Right atrium auricular region (tissue), 2 donors: ENCODE results near the gene REV3L. TPM values are rescaled to one million over a fixed set of nuclear protein-coding genes. Genes with fewer than 3 reads are reported as not detected.

ENCODE experiments used
- DNase-seq: peaks from one replicate; pipeline ENCODE4 v3.0.0-alpha.2; 2019; ENCODE audit warnings: low spot score
- H3K27ac ChIP-seq, 2 donors: fragments of 200-600 bp; sonication (generic); 1 replicate in 1 of 2; 2 replicates in 1 of 2; pipeline ENCODE4 v1.5.1; 2016 to 2019
- H3K27me3 ChIP-seq, 2 donors: fragments of 200-600 bp; sonication (generic); one replicate each; pipeline versions ENCODE4 v1.5.1 to v1.6.0; 2017 to 2019
- H3K36me3 ChIP-seq: fragments of 200-600 bp; sonication (generic); one replicate; pipeline ENCODE4 v1.5.1; 2016
- H3K4me1 ChIP-seq, 2 donors: fragments of 200-600 bp; sonication (generic); one replicate each; pipeline versions ENCODE4 v1.5.1 to v1.6.0; 2017 to 2019
- H3K4me3 ChIP-seq, 2 donors: fragments of 200-600 bp; sonication (generic); 1 replicate in 1 of 2; 2 replicates in 1 of 2; pipeline ENCODE4 v1.5.1; 2017 to 2019; ENCODE audit warnings: mild to moderate bottlenecking in 1 of 2, moderate library complexity in 1 of 2
- H3K9me3 ChIP-seq, 2 donors: fragments of 200-600 bp; sonication (generic); one replicate each; pipeline ENCODE4 v1.5.1; 2019
- CTCF ChIP-seq, 2 donors: fragments of 200-600 bp; sonication (generic); IDR thresholded peaks; one replicate each; pipeline ENCODE4 v1.5.1; 2019; ENCODE audit warnings: antibody characterized with exemption in 2 of 2
- total RNA-seq, 2 donors: library from RNA; depleted of rRNA; stranded (reverse); fragments of >200 nt; gene quantifications; one replicate each; pipeline ENCODE4 v1.1.0, GENCODE V29; 2016

REV3L gene
- total RNA-seq, 2 donors from 2014 or later: 14.5 to 34.2 TPM

- H3K9me3 ChIP-seq: no peaks in the 10 kb centered on the region
- H3K4me3 ChIP-seq: no peak overlapping the region
- no peak for DNase-seq
- no peak overlapping the region for H3K27ac ChIP-seq
- no peak for TF ChIP-seq CTCF (IDR thresholded peaks at IDR 0.05)
- peaks cover 22% of the 10 kb centered on the region for H3K36me3 ChIP-seq
- no peaks in the 10 kb centered on the region for H3K4me1 ChIP-seq
- H3K27me3 ChIP-seq: no peaks in the 10 kb centered on the region
These were observed 72.6 kb downstream of the REV3L start for GRCh38 chr6:111410371-111410770.

DNA sequence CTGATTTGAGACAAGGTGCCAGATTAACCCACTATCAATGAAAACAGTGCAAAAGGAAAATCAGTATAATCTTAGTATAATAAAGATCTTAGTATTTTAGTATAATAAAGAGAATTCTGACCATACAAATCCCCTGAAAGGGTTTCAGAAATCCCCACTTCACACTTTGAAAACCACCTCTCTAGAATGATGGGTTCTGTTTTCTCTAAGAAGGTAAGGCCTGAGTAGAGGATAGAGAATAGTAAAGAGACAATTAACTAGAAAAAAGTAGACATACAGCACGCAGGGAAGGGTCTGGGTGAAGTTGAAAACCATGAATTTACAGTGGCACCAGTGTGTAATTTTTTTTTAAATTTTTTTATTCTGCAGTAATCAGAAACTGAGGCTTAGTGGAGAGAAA, 73.6 kb downstream of the REV3L start:
- no peak for TF ChIP-seq CTCF (IDR thresholded peaks at IDR 0.05)
- peaks cover 27% of the 10 kb centered on the region for H3K36me3 ChIP-seq
- no peak overlapping the region for H3K4me3 ChIP-seq
- no peaks in the 10 kb centered on the region for H3K9me3 ChIP-seq
- H3K27ac ChIP-seq: no peak overlapping the region
- H3K4me1 ChIP-seq: no peaks in the 10 kb centered on the region
- no peaks in the 10 kb centered on the region for H3K27me3 ChIP-seq
- no peak for DNase-seq

DNA sequence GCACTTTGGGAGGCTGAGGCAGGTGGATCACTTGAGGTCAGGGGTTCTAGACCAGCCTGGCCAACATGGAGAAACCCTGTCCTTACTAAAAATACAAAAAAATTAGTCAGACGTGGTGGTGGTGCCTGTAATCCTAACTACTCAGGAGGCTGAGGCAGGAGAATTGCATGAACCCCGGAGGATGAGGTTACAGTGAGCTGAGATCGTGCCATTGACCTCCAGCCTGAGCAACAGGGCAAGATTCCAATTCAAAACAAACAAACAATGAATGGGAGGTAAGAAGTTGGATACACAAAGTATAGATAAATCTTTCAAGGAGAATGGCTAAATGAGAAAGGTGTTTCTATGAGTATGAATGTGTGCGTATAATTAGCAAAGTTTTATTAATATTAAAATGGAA, 75.3 kb downstream of the REV3L start:
- TF ChIP-seq CTCF (IDR thresholded peaks at IDR 0.05): no peak
- Histone ChIP-seq H3K9me3 (peaks cover 0 to 5% of the 10 kb centered on the region in 2 donors), H3K4me3 (no peak overlapping the region), H3K27ac (no peak overlapping the region), H3K36me3 (peaks cover 40% of the 10 kb centered on the region), H3K4me1 (no peaks in the 10 kb centered on the region), H3K27me3 (no peaks in the 10 kb centered on the region)
- no peak for DNase-seq

DNA sequence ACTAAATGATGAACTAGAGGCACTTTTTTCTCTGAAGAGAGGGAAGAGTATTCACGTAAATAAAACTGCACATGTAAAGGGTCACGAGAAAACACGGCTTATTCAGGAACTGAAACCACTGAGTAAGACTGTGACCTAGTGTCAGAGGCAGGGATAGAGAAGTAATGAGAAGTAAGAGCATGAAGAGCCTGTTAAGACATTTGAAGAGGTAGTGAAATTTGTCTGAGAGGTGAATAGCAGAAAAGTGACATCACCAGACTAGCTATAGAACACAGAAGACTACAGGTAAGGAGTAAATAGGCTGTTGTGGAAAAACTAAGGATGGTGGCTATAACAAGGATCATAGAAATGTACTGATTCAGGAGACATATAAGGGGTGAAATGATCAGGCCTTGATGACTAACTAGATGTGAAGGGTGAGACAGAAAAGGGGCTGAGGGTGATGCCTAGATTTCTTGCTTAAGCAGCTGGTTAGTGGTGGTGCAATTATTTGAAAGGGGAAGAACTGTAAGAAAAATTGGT, 76.8 kb downstream of the REV3L start:
- H3K9me3 ChIP-seq: peaks cover 0 to 5% of the 10 kb centered on the region in 2 donors
- no peak overlapping the region for H3K4me3 ChIP-seq
- no peak for TF ChIP-seq CTCF (IDR thresholded peaks at IDR 0.05)
- no peak for DNase-seq
- H3K27me3 ChIP-seq: no peaks in the 10 kb centered on the region
- H3K27ac ChIP-seq: no peak overlapping the region
- H3K4me1 ChIP-seq: no peaks in the 10 kb centered on the region
- H3K36me3 ChIP-seq: peaks cover 46% of the 10 kb centered on the region

GRCh38 chr6:111403388-111403787, 79.6 kb downstream of the REV3L start:
- H3K9me3 ChIP-seq: peaks cover 0 to 5% of the 10 kb centered on the region in 2 donors
- no peaks in the 10 kb centered on the region for H3K27me3 ChIP-seq
- no peak for DNase-seq
- H3K36me3 ChIP-seq: peaks cover 29% of the 10 kb centered on the region
- H3K4me3 ChIP-seq: no peak overlapping the region
- no peak overlapping the region for H3K27ac ChIP-seq
- no peak for TF ChIP-seq CTCF (IDR thresholded peaks at IDR 0.05)
- H3K4me1 ChIP-seq: no peaks in the 10 kb centered on the region

GRCh38 chr6:111399626-111400025, 83.4 kb downstream of the REV3L start:
- H3K4me1 ChIP-seq: no peaks in the 10 kb centered on the region
- H3K4me3 ChIP-seq: no peak overlapping the region
- H3K27me3 ChIP-seq: no peaks in the 10 kb centered on the region
- peaks cover 0 to 5% of the 10 kb centered on the region in 2 donors for H3K9me3 ChIP-seq
- no peak overlapping the region for H3K27ac ChIP-seq
- H3K36me3 ChIP-seq: peaks cover 22% of the 10 kb centered on the region
- no peak for DNase-seq
- TF ChIP-seq CTCF (IDR thresholded peaks at IDR 0.05): no peak
